Measurements from ENCODE around the gene SCYGR6. TPM values are rescaled to one million over a fixed set of nuclear protein-coding genes. Genes with fewer than 3 reads are reported as not detected.
"Not testable (repeated sequence)": the region's sequence is repeated elsewhere in the genome, so short reads cannot be mapped to it uniquely, and the experiment has no call there.

The SCYGR6 gene
- total RNA-seq, 4 donors from 2014 or later: not detected

- no peak for ATAC-seq
- H3K4me3 ChIP-seq: no peak overlapping the region
- TF ChIP-seq POLR2AphosphoS5 (IDR thresholded peaks at IDR 0.05): no peak
- TF ChIP-seq EP300 (IDR thresholded peaks at IDR 0.05): no peak
- no peak for TF ChIP-seq POLR2A (IDR thresholded peaks at IDR 0.05)
- no peak for TF ChIP-seq CTCF (IDR thresholded peaks at IDR 0.05)
- H3K27me3 ChIP-seq: peaks cover 8% of the 10 kb centered on the region
- H3K4me1 ChIP-seq: no peaks in the 10 kb centered on the region
- H3K27ac ChIP-seq: no peak overlapping the region
- 47% methylated on average over 5 of the region's 6 CpGs for WGBS, 2 donors (ENCODE audit: low coverage in 1 of 2)
- no peaks in the 10 kb centered on the region for H3K36me3 ChIP-seq
- H3K9me3 ChIP-seq: no peaks in the 10 kb centered on the region
Measured at GRCh38 chr2:227748079-227748478, 23.5 kb upstream of the SCYGR6 start.

GRCh38 chr2:227745594-227745993, 21.0 kb upstream of the SCYGR6 start, which contains the start of gene SCYGR8:
SCYGR8 (plus strand) TSS chr2:227745894; CDS start chr2:227745894, 0 bp downstream.
- ATAC-seq: no peak
- H3K27me3 ChIP-seq: peaks cover 8% of the 10 kb centered on the region
- TF ChIP-seq EP300 (IDR thresholded peaks at IDR 0.05) (no peak), CTCF (IDR thresholded peaks at IDR 0.05) (no peak), POLR2A (IDR thresholded peaks at IDR 0.05) (no peak), POLR2AphosphoS5 (IDR thresholded peaks at IDR 0.05) (no peak)
- no peaks in the 10 kb centered on the region for H3K4me1 ChIP-seq
- no peaks in the 10 kb centered on the region for H3K9me3 ChIP-seq
- no peak within 1 kb of the TSS for H3K4me3 ChIP-seq
- 95 to 100% methylated on average over 1 to 3 of the region's 9 CpGs for WGBS, 2 donors (ENCODE audit: low coverage in 1 of 2)
- no peaks in the 10 kb centered on the region for H3K36me3 ChIP-seq
- no peak within 1 kb of the TSS for H3K27ac ChIP-seq

GRCh38 chr2:227740705-227741104, 16.1 kb upstream of the SCYGR6 start:
- H3K36me3 ChIP-seq, H3K9me3 ChIP-seq, ATAC-seq, H3K4me3 ChIP-seq, H3K27ac ChIP-seq, H3K4me1 ChIP-seq, H3K27me3 ChIP-seq: not testable (repeated sequence)
- 60 to 69% methylated on average over 4 to 6 of the region's 7 CpGs for WGBS, 2 donors (ENCODE audit: low coverage in 1 of 2)

GRCh38 chr2:227739351-227739750, 14.8 kb upstream of the SCYGR6 start:
- Histone ChIP-seq H3K4me1 (no peaks in the 10 kb centered on the region), H3K27ac (no peak overlapping the region), H3K36me3 (no peaks in the 10 kb centered on the region), H3K27me3 (no peaks in the 10 kb centered on the region), H3K9me3 (no peaks in the 10 kb centered on the region), H3K4me3 (no peak overlapping the region)
- WGBS, 2 donors (ENCODE audit: low coverage in 1 of 2): 31 to 69% methylated on average over 4 to 14 of the region's 14 CpGs
- ATAC-seq: no peak
- TF ChIP-seq EP300 (IDR thresholded peaks at IDR 0.05): no peak
- TF ChIP-seq POLR2AphosphoS5 (IDR thresholded peaks at IDR 0.05): no peak
- TF ChIP-seq CTCF (IDR thresholded peaks at IDR 0.05): no peak

GRCh38 chr2:227728035-227728434, 3.5 kb upstream of the SCYGR6 start, which contains the start of gene SCYGR7:
SCYGR7 (plus strand) TSS chr2:227728335; CDS start chr2:227728335, 0 bp downstream.
- TF ChIP-seq EP300 (IDR thresholded peaks at IDR 0.05): no peak
- TF ChIP-seq POLR2AphosphoS5 (IDR thresholded peaks at IDR 0.05): no peak
- no peak for TF ChIP-seq POLR2A (IDR thresholded peaks at IDR 0.05)
- no peak for TF ChIP-seq CTCF (IDR thresholded peaks at IDR 0.05)
- no peak for ATAC-seq
- H3K27me3 ChIP-seq: peaks cover 4% of the 10 kb centered on the region
- H3K36me3 ChIP-seq: no peaks in the 10 kb centered on the region
- H3K9me3 ChIP-seq: no peaks in the 10 kb centered on the region
- WGBS, 2 donors (ENCODE audit: low coverage in 1 of 2): 64 to 77% methylated on average over 1 to 2 of the region's 5 CpGs
- no peak within 1 kb of the TSS for H3K4me3 ChIP-seq
- no peaks in the 10 kb centered on the region for H3K4me1 ChIP-seq
- no peak within 1 kb of the TSS for H3K27ac ChIP-seq

GRCh38 chr2:227722821-227723220, 1.7 kb downstream of the SCYGR6 start:
- H3K4me3 ChIP-seq, H3K27ac ChIP-seq, ATAC-seq, H3K9me3 ChIP-seq, H3K27me3 ChIP-seq, H3K36me3 ChIP-seq: not testable (repeated sequence)
- WGBS, 2 donors (ENCODE audit: low coverage in 1 of 2): 78 to 95% methylated on average over 4 to 6 of the region's 7 CpGs
- H3K4me1 ChIP-seq: peaks cover 0 to 12% (median 0%) of the 10 kb centered on the region in 3 donors
